SK-N-MC (cell line): Measurements from ENCODE around the gene OSER1.

Source experiments
- EZH2 ChIP-seq: fragments of 200-600 bp; sonication (generic); IDR thresholded peaks from one replicate; pipeline ENCODE4 v1.6.1; 2017; ENCODE audit warnings: antibody characterized with exemption
- POLR2AphosphoS5 ChIP-seq: IDR thresholded peaks from 2 replicates; pipeline ENCODE4 v1.6.1; 2012; ENCODE audit warnings: mild to moderate bottlenecking, low read depth, low read length, borderline replicate concordance

GRCh38 chr20:44255942-44256341 is 45.4 kb upstream of the OSER1 start:
- TF ChIP-seq POLR2AphosphoS5 (no peak), EZH2 (no peak)
